ENCODE results near the gene NFIA. TPM values are rescaled to one million over a fixed set of nuclear protein-coding genes. Genes with fewer than 3 reads are reported as not detected.
"Not testable (repeated sequence)": the region's sequence is repeated elsewhere in the genome, so short reads cannot be mapped to it uniquely, and the experiment has no call there.

NFIA gene
- total RNA-seq, 1 donor from 2014 or later = 1.2 TPM

- H3K9me3 Mint-ChIP-seq (ENCODE audit: low read depth) = no peaks in the 10 kb centered on the region
- H3K27me3 Mint-ChIP-seq = peaks cover 90% of the 10 kb centered on the region
- H3K4me3 Mint-ChIP-seq (ENCODE audit: low read depth) = no peak overlapping the region
- H3K4me1 Mint-ChIP-seq (ENCODE audit: low read depth) = peaks cover 13% of the 10 kb centered on the region
- no peaks in the 10 kb centered on the region for H3K36me3 Mint-ChIP-seq (ENCODE audit: insufficient read depth)
- no peak for TF ChIP-seq CTCF (IDR thresholded peaks at IDR 0.05; ENCODE audit: unreplicated experiment)
- DNase-seq (ENCODE audit: low spot score, unreplicated experiment) = no peak
- H3K27ac Mint-ChIP-seq = no peak overlapping the region
Observed at GRCh38 chr1:61056196-61056572, 26.2 kb upstream of the NFIA start.

- DNase-seq (ENCODE audit: low spot score, unreplicated experiment) = no peak
Observed at GRCh38 chr1:61056573-61057439, 25.6 kb upstream of the NFIA start.

GRCh38 chr1:61058483-61059245, 23.7 kb upstream of the NFIA start:
- Mint-ChIP-seq H3K27ac (no peak overlapping the region), H3K27me3 (peaks cover 65% of the 10 kb centered on the region), H3K9me3 (ENCODE audit: low read depth) (no peaks in the 10 kb centered on the region), H3K4me3 (ENCODE audit: low read depth) (no peak overlapping the region), H3K36me3 (ENCODE audit: insufficient read depth) (no peaks in the 10 kb centered on the region), H3K4me1 (ENCODE audit: low read depth) (peaks cover 8% of the 10 kb centered on the region)
- DNase-seq (ENCODE audit: low spot score, unreplicated experiment) = no peak
- TF ChIP-seq CTCF (IDR thresholded peaks at IDR 0.05; ENCODE audit: unreplicated experiment) = no peak

More at GRCh38 chr1:61056573-61057439, 25.6 kb upstream of the NFIA start:
- peak overlapping the region; percentile 82 for H3K4me3 Mint-ChIP-seq (ENCODE audit: low read depth)
- peaks cover 13% of the 10 kb centered on the region for H3K4me1 Mint-ChIP-seq (ENCODE audit: low read depth)
- peaks cover 83% of the 10 kb centered on the region for H3K27me3 Mint-ChIP-seq
- H3K27ac Mint-ChIP-seq = no peak overlapping the region
- H3K36me3 Mint-ChIP-seq (ENCODE audit: insufficient read depth) = no peaks in the 10 kb centered on the region
- no peak for TF ChIP-seq CTCF (IDR thresholded peaks at IDR 0.05; ENCODE audit: unreplicated experiment)
- no peaks in the 10 kb centered on the region for H3K9me3 Mint-ChIP-seq (ENCODE audit: low read depth)

GRCh38 chr1:61061601-61062000, 20.8 kb upstream of the NFIA start:
- H3K4me3 Mint-ChIP-seq (ENCODE audit: low read depth); H3K4me1 Mint-ChIP-seq (ENCODE audit: low read depth); H3K9me3 Mint-ChIP-seq (ENCODE audit: low read depth); DNase-seq (ENCODE audit: low spot score, unreplicated experiment); H3K27ac Mint-ChIP-seq; H3K36me3 Mint-ChIP-seq (ENCODE audit: insufficient read depth): not testable (repeated sequence)
- peaks cover 46% of the 10 kb centered on the region for H3K27me3 Mint-ChIP-seq

- H3K36me3 Mint-ChIP-seq (ENCODE audit: insufficient read depth) = no peaks in the 10 kb centered on the region
Observed at GRCh38 chr1:61064673-61065072, 17.7 kb upstream of the NFIA start.

More at GRCh38 chr1:61064673-61065072, 17.7 kb upstream of the NFIA start:
- no peak for DNase-seq (ENCODE audit: low spot score, unreplicated experiment)
- no peaks in the 10 kb centered on the region for H3K9me3 Mint-ChIP-seq (ENCODE audit: low read depth)
- H3K27ac Mint-ChIP-seq = no peak overlapping the region
- H3K4me1 Mint-ChIP-seq (ENCODE audit: low read depth) = no peaks in the 10 kb centered on the region
- H3K27me3 Mint-ChIP-seq = peaks cover 30% of the 10 kb centered on the region
- TF ChIP-seq CTCF (IDR thresholded peaks at IDR 0.05; ENCODE audit: unreplicated experiment) = no peak
- no peak overlapping the region for H3K4me3 Mint-ChIP-seq (ENCODE audit: low read depth)

Data from progenitor cell of endocrine pancreas (in vitro differentiated cells).